Smooth muscle cell (in vitro differentiated cells): Measurements from ENCODE around the gene PAX3. TPM values are rescaled to one million over a fixed set of nuclear protein-coding genes. Genes with fewer than 3 reads are reported as not detected.

ENCODE experiments used
- DNase-seq: peaks from one replicate; lab custom pipeline; 2025; ENCODE audit not compliant: unreplicated experiment; lab: John Stamatoyannopoulos, UW
- H2AFZ ChIP-seq: fragments of 200-600 bp; sonication (generic); 2 replicates; pipeline ENCODE4 v1.6.0; 2016; ENCODE audit warnings: antibody characterized with exemption, low read depth, mild to moderate bottlenecking
- H3F3A ChIP-seq: fragments of 200-600 bp; sonication (generic); 2 replicates; pipeline ENCODE4 v1.6.0; 2017; ENCODE audit warnings: antibody characterized with exemption, low read depth
- H3K27ac ChIP-seq: fragments of 200-600 bp; sonication (generic); 2 replicates; pipeline ENCODE4 v1.5.1; 2016; ENCODE audit warnings: low read depth, mild to moderate bottlenecking
- H3K27me3 ChIP-seq: fragments of 200-600 bp; sonication (generic); 2 replicates; pipeline ENCODE4 v1.6.1; 2016; ENCODE audit warnings: low read depth, mild to moderate bottlenecking
- H3K36me3 ChIP-seq: fragments of 200-600 bp; sonication (generic); 2 replicates; pipeline ENCODE4 v1.5.1; 2016; ENCODE audit warnings: low read depth
- H3K4me1 ChIP-seq: fragments of 200-600 bp; sonication (generic); 2 replicates; pipeline ENCODE4 v1.5.1; 2016; ENCODE audit warnings: low read depth
- H3K4me2 ChIP-seq: fragments of 200-600 bp; sonication (generic); 2 replicates; pipeline ENCODE4 v1.6.0; 2016; ENCODE audit warnings: mild to moderate bottlenecking
- H3K4me3 ChIP-seq: fragments of 200-600 bp; sonication (generic); 2 replicates; pipeline ENCODE4 v1.5.1; 2016; ENCODE audit warnings: mild to moderate bottlenecking
- H3K79me2 ChIP-seq: fragments of 200-600 bp; sonication (generic); 2 replicates; pipeline ENCODE4 v1.6.0; 2016; ENCODE audit warnings: low read depth, mild to moderate bottlenecking
- H3K9ac ChIP-seq: fragments of 200-600 bp; sonication (generic); 2 replicates; pipeline ENCODE4 v1.6.0; 2016; ENCODE audit warnings: low read depth
- H3K9me3 ChIP-seq: fragments of 200-600 bp; sonication (generic); replicated peaks from 2 replicates; pipeline ENCODE4 v1.5.1; 2016; ENCODE audit warnings: low read depth
- H4K20me1 ChIP-seq: fragments of 200-600 bp; sonication (generic); 2 replicates; pipeline ENCODE4 v1.6.0; 2016; ENCODE audit warnings: low read depth
- CTCF ChIP-seq: fragments of 200-600 bp; sonication (generic); IDR thresholded peaks from 2 replicates; pipeline ENCODE4 v1.5.1; 2017; ENCODE audit warnings: borderline replicate concordance, mild to moderate bottlenecking, antibody characterized with exemption; ENCODE audit not compliant: insufficient read depth, poor library complexity, severe bottlenecking
- WGBS: methylation state at CpG from one replicate; pipeline ENCODE4 v1.1.7; 2016; ENCODE audit warnings: low lambda C conversion rate; 5-methylcytosine and 5-hydroxymethylcytosine counted together
- polyA plus RNA-seq: library from polyadenylated mRNA; unstranded; fragments of >200 nt; fragmentation: Nextera tagmentation; extraction: Ambion mirVana; gene quantifications from 2 replicates; pipeline ENCODE4 v1.2.1, GENCODE V29; 2016
- total RNA-seq: library from RNA; depleted of rRNA; stranded (reverse); fragments of >200 nt; gene quantifications from 2 replicates; pipeline ENCODE4 v1.2.3, GENCODE V29; 2014

PAX3 gene
- total and polyA plus RNA-seq, 2 experiments from 2014 or later, result 0.94 TPM; not detected in 1

GRCh38 chr2:222218786-222219185 lies 80.0 kb downstream of the PAX3 start:
- Histone ChIP-seq H3F3A (no peaks in the 10 kb centered on the region), H3K4me1 (no peaks in the 10 kb centered on the region), H3K27me3 (peaks cover 59% of the 10 kb centered on the region), H3K9ac (no peak overlapping the region), H2AFZ (no peak overlapping the region), H3K36me3 (no peaks in the 10 kb centered on the region), H3K27ac (no peak overlapping the region), H3K4me2 (no peak overlapping the region), H3K9me3 (no peaks in the 10 kb centered on the region), H4K20me1 (no peaks in the 10 kb centered on the region), H3K79me2 (no peaks in the 10 kb centered on the region), H3K4me3 (no peak overlapping the region)
- WGBS, result 44% methylated on average over 6 of the region's 6 CpGs
- no peak for TF ChIP-seq CTCF
- DNase-seq, result no peak

- H4K20me1 ChIP-seq, result no peaks in the 10 kb centered on the region
- H3K9ac ChIP-seq, result no peak overlapping the region
- no peaks in the 10 kb centered on the region for H3F3A ChIP-seq
- DNase-seq, result no peak
- H3K79me2 ChIP-seq, result no peaks in the 10 kb centered on the region
- H3K27me3 ChIP-seq, result peaks cover 54% of the 10 kb centered on the region
- no peaks in the 10 kb centered on the region for H3K9me3 ChIP-seq
- WGBS, result 90% methylated on average over 1 of the region's 1 CpG
- H3K36me3 ChIP-seq, result no peaks in the 10 kb centered on the region
- TF ChIP-seq CTCF, result no peak
- no peak overlapping the region for H3K4me3 ChIP-seq
- H3K4me2 ChIP-seq, result no peak overlapping the region
- H2AFZ ChIP-seq, result no peak overlapping the region
- H3K27ac ChIP-seq, result no peak overlapping the region
- no peaks in the 10 kb centered on the region for H3K4me1 ChIP-seq
These were observed 81.1 kb downstream of the PAX3 start for GRCh38 chr2:222217712-222218111.

- no peak overlapping the region for H3K27ac ChIP-seq
- no peak overlapping the region for H2AFZ ChIP-seq
- no peak overlapping the region for H3K4me3 ChIP-seq
- no peaks in the 10 kb centered on the region for H3K79me2 ChIP-seq
- H3F3A ChIP-seq, result no peaks in the 10 kb centered on the region
- H3K4me2 ChIP-seq, result no peak overlapping the region
- 82% methylated on average over 1 of the region's 1 CpG for WGBS
- H3K9me3 ChIP-seq, result no peaks in the 10 kb centered on the region
- H3K36me3 ChIP-seq, result no peaks in the 10 kb centered on the region
- no peak for DNase-seq
- H3K27me3 ChIP-seq, result peaks cover 59% of the 10 kb centered on the region
- no peaks in the 10 kb centered on the region for H4K20me1 ChIP-seq
- no peaks in the 10 kb centered on the region for H3K4me1 ChIP-seq
- no peak for TF ChIP-seq CTCF
- no peak overlapping the region for H3K9ac ChIP-seq
These were observed 83.9 kb downstream of the PAX3 start for GRCh38 chr2:222214885-222215284.

- 54% methylated on average over 5 of the region's 5 CpGs for WGBS
These were observed 85.7 kb downstream of the PAX3 start for GRCh38 chr2:222213049-222213448.

More at GRCh38 chr2:222213049-222213448, 85.7 kb downstream of the PAX3 start:
- no peak overlapping the region for H3K9ac ChIP-seq
- H2AFZ ChIP-seq, result no peak overlapping the region
- TF ChIP-seq CTCF, result no peak
- H3K79me2 ChIP-seq, result no peaks in the 10 kb centered on the region
- no peaks in the 10 kb centered on the region for H4K20me1 ChIP-seq
- no peaks in the 10 kb centered on the region for H3K4me1 ChIP-seq
- H3K9me3 ChIP-seq, result no peaks in the 10 kb centered on the region
- H3K27me3 ChIP-seq, result peaks cover 52% of the 10 kb centered on the region
- no peak for DNase-seq
- no peak overlapping the region for H3K4me3 ChIP-seq
- no peak overlapping the region for H3K4me2 ChIP-seq
- H3K36me3 ChIP-seq, result no peaks in the 10 kb centered on the region
- H3F3A ChIP-seq, result no peaks in the 10 kb centered on the region
- no peak overlapping the region for H3K27ac ChIP-seq
